ENCODE measurements around the gene OPCML. TPM values are rescaled to one million over a fixed set of nuclear protein-coding genes. Genes with fewer than 3 reads are reported as not detected.

OPCML gene
- polyA plus RNA-seq, 3 donors: not detected

DNA sequence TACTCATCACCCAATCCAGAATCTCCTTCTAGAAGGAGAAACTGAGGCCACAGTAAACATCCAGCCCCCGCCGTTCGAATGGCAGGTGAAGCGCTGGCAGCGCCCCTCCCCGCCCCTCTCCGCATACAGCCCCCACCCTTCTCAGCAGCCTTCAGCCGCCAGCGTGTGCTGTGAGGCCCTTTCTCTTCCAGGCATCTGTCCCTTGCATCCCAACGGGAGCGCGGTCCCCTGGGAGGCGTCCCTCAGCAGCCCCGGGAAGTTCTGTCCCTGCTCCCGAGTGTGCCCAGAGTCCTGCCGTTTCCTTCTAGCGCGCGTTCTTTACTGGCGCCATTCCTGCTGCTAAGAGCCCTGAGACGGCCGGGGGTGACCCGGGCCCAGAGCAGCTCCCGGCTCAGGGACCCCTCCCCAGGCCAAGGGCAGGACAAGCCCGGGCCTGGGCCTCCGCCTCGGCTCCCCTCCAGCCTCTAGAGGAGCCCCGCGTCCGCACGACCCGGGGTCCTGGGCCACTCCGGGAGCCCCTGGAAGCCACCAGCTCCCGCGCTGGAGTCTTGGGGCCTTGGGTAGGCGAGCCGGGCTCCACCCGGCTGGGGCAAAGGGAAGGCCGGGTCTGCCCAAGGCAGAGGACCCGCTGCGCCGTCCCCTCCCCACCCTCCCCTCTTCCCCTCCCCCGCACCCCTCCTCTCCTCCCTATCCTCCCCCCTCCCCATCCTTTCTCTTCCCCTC, 450.4 kb downstream of the OPCML start:
- Histone ChIP-seq H3K27me3 (ENCODE audit: control insufficient read depth in 2 of 2, insufficient read depth in 2 of 2, low read length in 2 of 2) (peaks cover 10 to 24% of the 10 kb centered on the region in 2 donors), H3K9me3 (replicated peaks in 1 of 2; ENCODE audit: control insufficient read depth in 1 of 2, insufficient read depth in 1 of 2, low read length in 2 of 2) (no peaks in the 10 kb centered on the region), H3K4me3 (replicated peaks in 1 of 3; ENCODE audit: low read depth in 2 of 3, low read length in 3 of 3) (no peak overlapping the region), H3K36me3 (replicated peaks in 1 of 2; ENCODE audit: control insufficient read depth in 1 of 2, insufficient read depth in 2 of 2, low read length in 2 of 2) (no peaks in the 10 kb centered on the region), H3K4me2 (replicated peaks; ENCODE audit: extremely low read depth, low read length, poor library complexity, severe bottlenecking) (no peak overlapping the region), H3K4me1 (ENCODE audit: control insufficient read depth in 1 of 2, insufficient read depth in 2 of 2, low read length in 2 of 2) (peaks cover 5 to 11% of the 10 kb centered on the region in 2 donors), H3K27ac (ENCODE audit: low read depth in 1 of 2, low read length in 2 of 2) (no peak overlapping the region), H3K9ac (ENCODE audit: insufficient read depth, low read length, poor library complexity, severe bottlenecking) (no peak overlapping the region), H2AFZ (ENCODE audit: insufficient read depth, low read depth, low read length, poor library complexity, severe bottlenecking) (no peak overlapping the region), H4K20me1 (ENCODE audit: insufficient read depth, low read length) (no peaks in the 10 kb centered on the region), H3K79me2 (ENCODE audit: insufficient read depth, low read length) (no peaks in the 10 kb centered on the region)
- no peak for DNase-seq
- no peaks in the 10 kb centered on the region for H3K36me3 Mint-ChIP-seq
- no peak overlapping the region for H3K27ac Mint-ChIP-seq
- TF ChIP-seq, protein P1, sequence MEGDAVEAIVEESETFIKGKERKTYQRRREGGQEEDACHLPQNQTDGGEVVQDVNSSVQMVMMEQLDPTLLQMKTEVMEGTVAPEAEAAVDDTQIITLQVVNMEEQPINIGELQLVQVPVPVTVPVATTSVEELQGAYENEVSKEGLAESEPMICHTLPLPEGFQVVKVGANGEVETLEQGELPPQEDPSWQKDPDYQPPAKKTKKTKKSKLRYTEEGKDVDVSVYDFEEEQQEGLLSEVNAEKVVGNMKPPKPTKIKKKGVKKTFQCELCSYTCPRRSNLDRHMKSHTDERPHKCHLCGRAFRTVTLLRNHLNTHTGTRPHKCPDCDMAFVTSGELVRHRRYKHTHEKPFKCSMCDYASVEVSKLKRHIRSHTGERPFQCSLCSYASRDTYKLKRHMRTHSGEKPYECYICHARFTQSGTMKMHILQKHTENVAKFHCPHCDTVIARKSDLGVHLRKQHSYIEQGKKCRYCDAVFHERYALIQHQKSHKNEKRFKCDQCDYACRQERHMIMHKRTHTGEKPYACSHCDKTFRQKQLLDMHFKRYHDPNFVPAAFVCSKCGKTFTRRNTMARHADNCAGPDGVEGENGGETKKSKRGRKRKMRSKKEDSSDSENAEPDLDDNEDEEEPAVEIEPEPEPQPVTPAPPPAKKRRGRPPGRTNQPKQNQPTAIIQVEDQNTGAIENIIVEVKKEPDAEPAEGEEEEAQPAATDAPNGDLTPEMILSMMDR (IDR thresholded peaks at IDR 0.05): no peak
- H3K4me1 Mint-ChIP-seq: peaks cover 3% of the 10 kb centered on the region
- intact Hi-C loops (cut with micrococcal nuclease): no loop called here
- peaks cover 0 to 3% (median 0%) of the 10 kb centered on the region in 7 donors for H3K9me3 Mint-ChIP-seq
- peaks cover 14 to 44% (median 31%) of the 10 kb centered on the region in 3 donors for H3K27me3 Mint-ChIP-seq (ENCODE audit: low read depth in 3 of 3)
- WGBS (ENCODE audit: insufficient coverage): 92% methylated on average over 37 of the region's 43 CpGs
- no peak overlapping the region for H3K4me3 Mint-ChIP-seq

DNA sequence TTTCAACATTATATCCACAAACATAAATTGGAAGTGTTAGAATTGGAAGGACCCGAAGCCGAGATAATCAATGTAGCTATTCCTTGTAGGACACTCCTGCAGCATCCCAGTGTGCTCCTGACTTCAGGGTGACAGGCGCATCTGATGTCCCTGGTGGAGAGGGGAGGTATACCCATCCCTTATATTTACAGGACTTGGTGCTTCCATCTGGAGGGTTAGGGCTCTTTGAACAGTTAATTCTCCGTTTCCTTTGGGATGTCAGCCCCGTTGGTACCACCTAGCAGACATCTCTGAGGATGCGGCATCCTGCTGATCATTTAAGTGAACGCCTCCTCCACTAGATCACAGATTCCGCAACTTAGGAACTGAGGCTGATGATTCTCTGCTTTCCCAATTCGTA, 451.3 kb downstream of the OPCML start:
- Histone ChIP-seq H2AFZ (ENCODE audit: insufficient read depth, low read depth, low read length, poor library complexity, severe bottlenecking) (no peak overlapping the region), H3K9ac (ENCODE audit: insufficient read depth, low read length, poor library complexity, severe bottlenecking) (no peak overlapping the region), H3K27me3 (ENCODE audit: control insufficient read depth in 2 of 2, insufficient read depth in 2 of 2, low read length in 2 of 2) (peaks cover 10 to 27% of the 10 kb centered on the region in 2 donors), H3K79me2 (ENCODE audit: insufficient read depth, low read length) (no peaks in the 10 kb centered on the region), H3K4me2 (replicated peaks; ENCODE audit: extremely low read depth, low read length, poor library complexity, severe bottlenecking) (no peak overlapping the region), H3K36me3 (replicated peaks in 1 of 2; ENCODE audit: control insufficient read depth in 1 of 2, insufficient read depth in 2 of 2, low read length in 2 of 2) (no peaks in the 10 kb centered on the region), H3K9me3 (replicated peaks in 1 of 2; ENCODE audit: control insufficient read depth in 1 of 2, insufficient read depth in 1 of 2, low read length in 2 of 2) (no peaks in the 10 kb centered on the region), H3K27ac (ENCODE audit: low read depth in 1 of 2, low read length in 2 of 2) (no peak overlapping the region), H4K20me1 (ENCODE audit: insufficient read depth, low read length) (no peaks in the 10 kb centered on the region), H3K4me3 (replicated peaks in 1 of 3; ENCODE audit: low read depth in 2 of 3, low read length in 3 of 3) (no peak overlapping the region), H3K4me1 (ENCODE audit: control insufficient read depth in 1 of 2, insufficient read depth in 2 of 2, low read length in 2 of 2) (peaks cover 5 to 11% of the 10 kb centered on the region in 2 donors)
- peaks cover 0 to 3% (median 0%) of the 10 kb centered on the region in 7 donors for H3K9me3 Mint-ChIP-seq
- 81% methylated on average over 5 of the region's 9 CpGs for WGBS (ENCODE audit: insufficient coverage)
- intact Hi-C loops (cut with micrococcal nuclease): no loop called here
- no peak for DNase-seq
- H3K4me1 Mint-ChIP-seq: peaks cover 3% of the 10 kb centered on the region
- TF ChIP-seq, protein P1 (IDR thresholded peaks at IDR 0.05): no peak
- H3K27me3 Mint-ChIP-seq (ENCODE audit: low read depth in 3 of 3): peaks cover 14 to 42% (median 26%) of the 10 kb centered on the region in 3 donors
- H3K36me3 Mint-ChIP-seq: no peaks in the 10 kb centered on the region
- H3K4me3 Mint-ChIP-seq: no peak overlapping the region
- H3K27ac Mint-ChIP-seq: no peak overlapping the region
